Brain microvascular endothelial cell (primary cell): ENCODE data around the gene PPP3CA.

Experiments
- DNase-seq: peaks from one replicate; pipeline ENCODE4 v3.0.0-alpha.2; 2020
- H3K27ac ChIP-seq: fragments of 250-450 bp; sonication (Bioruptor Pico); 2 replicates; pipeline ENCODE4 v1.5.1; 2020; ENCODE audit warnings: mild to moderate bottlenecking, moderate library complexity
- H3K27me3 ChIP-seq: fragments of 250-450 bp; sonication (Bioruptor Pico); replicated peaks from 2 replicates; pipeline ENCODE4 v1.5.1; 2020; ENCODE audit warnings: mild to moderate bottlenecking
- H3K36me3 ChIP-seq: fragments of 250-450 bp; sonication (Bioruptor Pico); replicated peaks from 2 replicates; pipeline ENCODE4 v1.5.1; 2020; ENCODE audit warnings: mild to moderate bottlenecking
- H3K4me3 ChIP-seq: 2 replicates; pipeline ENCODE4 v1.5.1; 2011; ENCODE audit warnings: low read depth, mild to moderate bottlenecking, control low read depth, low read length, moderate library complexity
- CTCF ChIP-seq: IDR thresholded peaks from 2 replicates; pipeline ENCODE4 v1.5.1; 2011; ENCODE audit warnings: low read depth, mild to moderate bottlenecking, moderate library complexity, low read length, control low read depth, inconsistent platforms; ENCODE audit errors: missing control alignments
- in situ Hi-C: cut with HindIII; loops from 2 replicates; pipeline ENCODE4 v1.10.0; 2017; ENCODE audit warnings: low sequenced_read_pairs, low pct_ligation_motif_present

PPP3CA gene

GRCh38 chr4:101126059-101126458 is 221.3 kb downstream of the PPP3CA start:
- in situ Hi-C loops = no loop called here
- H3K27ac ChIP-seq = no peak overlapping the region
- H3K4me3 ChIP-seq = no peak overlapping the region
- no peaks in the 10 kb centered on the region for H3K27me3 ChIP-seq
- no peaks in the 10 kb centered on the region for H3K36me3 ChIP-seq
- no peak for DNase-seq
- TF ChIP-seq CTCF = no peak

- in situ Hi-C loops = no loop called here
- Histone ChIP-seq H3K27me3 (no peaks in the 10 kb centered on the region), H3K27ac (no peak overlapping the region), H3K4me3 (no peak overlapping the region), H3K36me3 (no peaks in the 10 kb centered on the region)
- DNase-seq = no peak
- no peak for TF ChIP-seq CTCF
These were observed 222.0 kb downstream of the PPP3CA start for GRCh38 chr4:101125045-101125942.

GRCh38 chr4:101123231-101123630 is 224.1 kb downstream of the PPP3CA start:
- DNase-seq = no peak
- no peak overlapping the region for H3K27ac ChIP-seq
- H3K36me3 ChIP-seq = no peaks in the 10 kb centered on the region
- no peak overlapping the region for H3K4me3 ChIP-seq
- in situ Hi-C loops = no loop called here
- H3K27me3 ChIP-seq = no peaks in the 10 kb centered on the region
- no peak for TF ChIP-seq CTCF

GRCh38 chr4:101122019-101122418 is 225.3 kb downstream of the PPP3CA start:
- in situ Hi-C loops = no loop called here
- DNase-seq = no peak
- TF ChIP-seq CTCF = no peak
- Histone ChIP-seq H3K27me3 (no peaks in the 10 kb centered on the region), H3K27ac (no peak overlapping the region), H3K36me3 (no peaks in the 10 kb centered on the region), H3K4me3 (no peak overlapping the region)

- Histone ChIP-seq H3K27me3 (no peaks in the 10 kb centered on the region), H3K4me3 (no peak overlapping the region), H3K36me3 (no peaks in the 10 kb centered on the region), H3K27ac (no peak overlapping the region)
- in situ Hi-C loops = no loop called here
- no peak for DNase-seq
- no peak for TF ChIP-seq CTCF
These were observed 228.2 kb downstream of the PPP3CA start for GRCh38 chr4:101119141-101119540.

- Histone ChIP-seq H3K4me3 (no peak overlapping the region), H3K27me3 (no peaks in the 10 kb centered on the region), H3K27ac (no peak overlapping the region), H3K36me3 (no peaks in the 10 kb centered on the region)
- DNase-seq = no peak
- in situ Hi-C loops = no loop called here
- no peak for TF ChIP-seq CTCF
These were observed 228.7 kb downstream of the PPP3CA start for GRCh38 chr4:101118617-101119016.
